NT2/D1 (cell line): ENCODE results near the gene BLID.

ENCODE experiments used
- DNase-seq: peaks from one replicate; pipeline ENCODE4 v3.0.0-alpha.2; 2011; ENCODE audit warnings: low read depth, low spot score
- H3K27me3 ChIP-seq: 2 replicates; pipeline ENCODE4 v1.6.0; 2011; ENCODE audit warnings: mild to moderate bottlenecking; ENCODE audit not compliant: insufficient read length, insufficient read depth
- H3K36me3 ChIP-seq: 2 replicates; pipeline ENCODE4 v1.6.1; 2011; ENCODE audit warnings: mild to moderate bottlenecking, low read length, mixed read lengths; ENCODE audit not compliant: insufficient read depth, insufficient read length
- H3K4me1 ChIP-seq: 2 replicates; pipeline ENCODE4 v1.5.1; 2011; ENCODE audit not compliant: insufficient read depth, insufficient read length
- H3K4me3 ChIP-seq: 2 replicates; pipeline ENCODE4 v1.5.1; 2011; ENCODE audit warnings: low read depth; ENCODE audit not compliant: insufficient read length
- H3K9ac ChIP-seq: 2 replicates; pipeline ENCODE4 v1.6.0; 2011; ENCODE audit warnings: low read depth; ENCODE audit not compliant: insufficient read length
- H3K9me3 ChIP-seq: 2 replicates; pipeline ENCODE4 v1.5.1; 2011; ENCODE audit warnings: mild to moderate bottlenecking, low read length; ENCODE audit not compliant: insufficient read depth
- SUZ12 ChIP-seq: IDR thresholded peaks from 2 replicates; pipeline ENCODE4 v1.6.1; 2011; ENCODE audit not compliant: insufficient read length, insufficient read depth; ENCODE audit errors: extremely low read depth
- YY1 ChIP-seq: IDR thresholded peaks from 2 replicates; pipeline ENCODE4 v1.6.1; 2011; ENCODE audit not compliant: insufficient read length, insufficient read depth
- ZNF274 ChIP-seq: IDR thresholded peaks from 2 replicates; pipeline ENCODE4 v1.6.1; 2011; ENCODE audit warnings: mild to moderate bottlenecking, low read depth, low read length

Gene BLID

DNA sequence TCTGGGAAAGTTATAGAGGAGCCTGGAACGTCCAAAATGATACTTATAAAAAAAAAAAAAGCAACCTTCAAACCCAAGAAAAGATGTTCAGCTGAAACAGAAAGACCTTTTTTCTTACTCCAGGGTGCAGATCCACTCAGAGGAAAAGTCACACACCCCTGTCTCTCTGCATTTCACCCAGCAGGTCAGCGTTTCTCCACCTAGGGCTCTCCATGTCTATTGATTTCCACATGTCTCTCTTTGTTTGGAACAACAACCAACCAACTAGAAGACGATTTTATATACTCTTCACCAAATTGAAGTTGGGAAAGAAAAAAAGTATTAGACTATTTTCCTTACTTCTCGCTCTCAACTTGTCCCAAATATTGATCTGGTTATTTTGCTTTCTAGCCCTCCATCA is 42.2 kb upstream of the BLID start:
- no peak for DNase-seq
- Histone ChIP-seq H3K4me3 (no peak overlapping the region), H3K27me3 (no peaks in the 10 kb centered on the region), H3K9ac (no peak overlapping the region), H3K36me3 (no peaks in the 10 kb centered on the region), H3K4me1 (no peaks in the 10 kb centered on the region), H3K9me3 (no peaks in the 10 kb centered on the region)
- TF ChIP-seq YY1, result no peak
- TF ChIP-seq SUZ12, result no peak
- no peak for TF ChIP-seq ZNF274

DNA sequence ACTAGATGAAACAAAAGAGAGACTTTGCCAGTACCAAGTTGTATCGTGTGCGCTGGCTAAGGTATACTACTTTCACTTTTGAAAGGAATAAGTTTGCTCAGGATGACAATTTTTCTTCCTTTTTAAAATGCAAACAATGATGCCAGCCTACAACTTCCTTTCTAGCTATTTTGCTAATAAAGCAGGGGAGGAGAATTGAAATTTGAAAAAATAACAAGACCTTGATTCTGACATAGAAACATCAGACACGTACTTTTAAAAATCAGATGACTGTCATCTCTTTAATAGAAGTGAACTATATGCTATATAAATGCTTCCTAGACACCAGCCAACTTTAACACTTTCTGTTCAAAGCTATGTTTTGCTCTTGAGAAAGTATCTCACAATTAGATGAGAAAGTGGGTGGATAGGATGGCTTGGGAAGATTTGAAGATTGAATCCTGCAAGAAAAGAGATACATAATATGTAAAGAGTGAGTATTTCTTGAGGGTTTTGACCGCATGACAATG is 41.7 kb upstream of the BLID start:
- no peak for DNase-seq
- no peaks in the 10 kb centered on the region for H3K27me3 ChIP-seq
- H3K36me3 ChIP-seq, result no peaks in the 10 kb centered on the region
- H3K4me1 ChIP-seq, result no peaks in the 10 kb centered on the region
- TF ChIP-seq YY1 (no peak), ZNF274 (no peak), SUZ12 (no peak)
- no peak overlapping the region for H3K4me3 ChIP-seq
- H3K9ac ChIP-seq, result no peak overlapping the region
- H3K9me3 ChIP-seq, result no peaks in the 10 kb centered on the region

DNA sequence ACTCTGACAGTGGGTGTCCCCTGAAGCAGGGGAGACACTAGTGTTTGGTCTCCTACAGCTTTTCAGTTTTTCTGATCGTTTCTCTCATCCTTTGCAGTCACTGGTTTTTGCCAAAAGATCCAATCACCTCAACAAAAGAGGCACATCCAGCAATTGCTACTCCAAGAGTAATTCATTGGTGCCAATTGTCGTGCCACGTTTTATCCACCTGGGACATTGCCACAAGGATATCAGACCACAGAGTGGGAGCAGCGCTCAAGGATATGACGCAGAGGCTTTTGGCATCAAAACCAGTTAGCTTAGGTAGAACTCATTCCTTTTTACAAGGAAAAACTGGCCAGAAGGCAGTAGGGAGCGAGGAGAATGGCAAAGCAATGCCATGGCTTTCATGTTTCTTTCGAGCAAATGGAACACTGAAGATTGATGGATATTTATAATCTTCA is 40.9 kb upstream of the BLID start:
- Histone ChIP-seq H3K9ac (no peak overlapping the region), H3K9me3 (no peaks in the 10 kb centered on the region), H3K27me3 (no peaks in the 10 kb centered on the region), H3K36me3 (no peaks in the 10 kb centered on the region), H3K4me3 (no peak overlapping the region), H3K4me1 (no peaks in the 10 kb centered on the region)
- no peak for TF ChIP-seq YY1
- TF ChIP-seq SUZ12, result no peak
- TF ChIP-seq ZNF274, result no peak
- DNase-seq, result no peak

DNA sequence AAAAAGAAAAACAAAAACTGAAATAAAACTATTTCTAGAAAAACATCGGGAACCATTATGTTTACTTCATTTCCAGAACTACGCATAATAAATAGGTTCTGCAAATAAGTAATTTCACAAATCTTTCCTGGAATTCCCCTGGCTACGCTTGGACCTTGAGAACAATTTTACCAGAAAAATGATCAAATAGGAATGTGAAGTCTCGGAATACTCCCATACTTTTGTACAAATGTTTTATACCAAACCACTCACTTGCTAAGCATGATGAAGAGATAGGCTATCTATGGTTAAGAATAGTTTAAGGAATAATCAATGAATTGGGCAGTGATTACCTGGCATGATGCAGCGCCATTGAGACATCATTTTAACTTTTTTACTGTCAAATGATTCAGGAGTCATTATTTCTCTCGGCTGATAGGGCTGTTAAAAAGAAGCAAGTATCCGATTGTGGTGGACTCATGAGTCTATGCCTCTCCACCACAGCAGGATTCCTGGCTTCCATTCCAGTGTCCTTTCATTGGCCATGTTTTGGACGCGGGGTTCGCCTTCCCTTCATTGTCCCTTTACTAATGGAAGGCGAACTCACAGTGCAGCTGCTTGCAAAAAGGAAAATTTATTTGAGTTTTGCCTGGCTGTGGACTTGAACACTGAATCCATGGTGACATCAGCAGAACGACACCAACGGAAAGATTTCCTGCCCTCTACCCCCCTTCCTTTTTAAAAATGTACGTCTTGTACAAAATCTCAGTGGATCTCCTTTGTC is 39.9 kb upstream of the BLID start:
- DNase-seq, result no peak
- Histone ChIP-seq H3K4me1 (no peaks in the 10 kb centered on the region), H3K9me3 (no peaks in the 10 kb centered on the region), H3K36me3 (no peaks in the 10 kb centered on the region), H3K9ac (no peak overlapping the region), H3K27me3 (no peaks in the 10 kb centered on the region), H3K4me3 (no peak overlapping the region)
- TF ChIP-seq SUZ12, result no peak
- no peak for TF ChIP-seq YY1
- TF ChIP-seq ZNF274, result no peak

DNA sequence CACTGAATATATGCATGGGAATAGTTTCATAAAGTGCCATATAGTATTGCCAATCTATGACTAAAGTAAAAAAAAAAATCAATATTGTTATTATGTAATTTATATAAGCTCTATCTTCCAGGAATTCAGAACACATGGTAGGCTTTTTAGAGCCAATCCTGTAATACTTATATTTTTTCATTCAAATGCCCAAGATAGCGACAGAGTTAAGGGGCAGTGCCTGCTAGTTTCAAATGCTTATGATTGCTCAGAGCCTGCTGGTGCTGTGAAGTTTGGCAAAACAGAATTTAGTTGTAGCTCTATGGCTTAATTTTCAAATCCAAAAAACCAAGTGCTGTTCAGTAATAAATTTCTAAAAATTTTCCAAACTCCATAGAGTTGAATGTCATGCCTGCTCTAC is 39.0 kb upstream of the BLID start:
- H3K36me3 ChIP-seq, result no peaks in the 10 kb centered on the region
- DNase-seq, result no peak
- no peaks in the 10 kb centered on the region for H3K9me3 ChIP-seq
- no peak overlapping the region for H3K9ac ChIP-seq
- no peaks in the 10 kb centered on the region for H3K27me3 ChIP-seq
- H3K4me1 ChIP-seq, result no peaks in the 10 kb centered on the region
- TF ChIP-seq SUZ12 (no peak), YY1 (no peak), ZNF274 (no peak)
- H3K4me3 ChIP-seq, result no peak overlapping the region

DNA sequence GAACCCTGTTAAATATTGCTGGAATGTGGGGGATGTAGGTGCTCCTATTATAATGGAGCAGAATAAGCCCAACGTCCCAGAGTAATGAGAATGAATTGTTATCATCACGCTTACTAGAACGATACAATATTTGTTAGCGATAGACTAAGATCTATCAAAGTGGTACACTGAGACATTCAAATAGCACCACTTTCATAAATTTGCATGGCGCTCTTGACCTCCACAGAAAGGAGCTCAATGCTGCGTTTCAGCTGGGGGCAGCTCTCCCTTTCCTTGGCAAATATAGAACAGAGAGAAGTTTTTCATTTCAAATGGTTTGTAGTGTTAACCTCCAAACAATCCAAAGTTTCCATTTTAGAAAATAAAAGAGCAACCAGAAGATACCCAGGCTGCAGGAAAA is 38.2 kb upstream of the BLID start:
- Histone ChIP-seq H3K27me3 (no peaks in the 10 kb centered on the region), H3K9ac (no peak overlapping the region), H3K9me3 (no peaks in the 10 kb centered on the region), H3K4me3 (no peak overlapping the region), H3K36me3 (no peaks in the 10 kb centered on the region), H3K4me1 (no peaks in the 10 kb centered on the region)
- no peak for TF ChIP-seq SUZ12
- no peak for TF ChIP-seq ZNF274
- TF ChIP-seq YY1, result no peak
- no peak for DNase-seq

- Histone ChIP-seq H3K4me1 (no peaks in the 10 kb centered on the region), H3K9ac (no peak overlapping the region), H3K36me3 (no peaks in the 10 kb centered on the region), H3K4me3 (no peak overlapping the region), H3K9me3 (no peaks in the 10 kb centered on the region), H3K27me3 (no peaks in the 10 kb centered on the region)
- TF ChIP-seq SUZ12 (no peak), ZNF274 (no peak), YY1 (no peak)
- no peak for DNase-seq
Measured at GRCh38 chr11:122153746-122154145, 37.7 kb upstream of the BLID start.
